ENCODE measurements around the gene TMIE.
"Not testable (repeated sequence)": the region's sequence is repeated elsewhere in the genome, so short reads cannot be mapped to it uniquely, and the experiment has no call there.

TMIE gene

DNA sequence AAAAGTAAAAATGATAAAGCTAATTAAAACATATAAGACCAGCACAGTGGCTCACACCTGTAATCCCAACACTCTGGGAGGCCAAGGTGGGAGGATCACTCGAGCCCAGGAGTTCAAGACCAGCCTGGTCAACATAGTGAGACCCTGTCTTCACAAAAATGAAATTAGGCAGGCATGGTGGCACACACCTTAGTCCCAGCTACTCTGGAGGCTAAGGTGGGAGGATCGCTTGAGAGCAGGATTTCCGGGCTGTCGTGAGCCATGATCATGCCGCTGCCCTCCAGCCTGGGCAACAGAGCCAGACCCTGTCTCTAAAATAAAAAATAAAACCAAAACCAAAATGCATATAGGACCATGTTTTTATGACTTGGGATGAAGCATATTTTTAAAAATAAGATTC is 21.3 kb downstream of the TMIE start:
- H3K27ac ChIP-seq (ENCODE audit: low read length): no peak overlapping the region

DNA sequence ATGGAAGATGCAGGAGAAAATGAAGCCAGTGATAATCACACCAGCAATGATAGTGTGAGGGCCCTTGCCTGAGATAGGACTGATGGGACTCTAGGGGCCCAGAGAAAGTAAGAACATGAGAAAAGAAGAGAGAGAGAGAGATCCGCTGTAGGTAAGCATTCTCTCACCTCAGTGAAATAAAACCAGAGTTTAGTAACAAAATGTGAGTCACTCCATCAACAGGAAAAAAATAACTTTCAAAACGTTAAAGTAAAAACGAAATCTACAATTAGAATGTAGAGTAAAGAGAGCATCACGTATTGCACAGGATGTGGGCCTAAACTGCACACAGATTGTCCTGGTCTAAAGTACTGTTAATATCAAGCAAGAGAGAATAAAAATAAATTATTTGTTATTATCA is 23.2 kb downstream of the TMIE start:
- Histone ChIP-seq H3K27me3 (ENCODE audit: control insufficient read depth, insufficient read depth, low read length) (no peaks in the 10 kb centered on the region), H3K27ac (ENCODE audit: low read length) (no peak overlapping the region), H3K4me1 (ENCODE audit: control insufficient read depth, low read depth, low read length) (peaks cover 8% of the 10 kb centered on the region), H3K9ac (ENCODE audit: low read length) (no peak overlapping the region), H3K36me3 (ENCODE audit: control insufficient read depth, low read depth, low read length) (no peaks in the 10 kb centered on the region), H3K9me3 (ENCODE audit: control insufficient read depth, low read depth, low read length) (no peaks in the 10 kb centered on the region), H3K4me3 (ENCODE audit: low read length) (no peak overlapping the region)

More for the DNA sequence above, 21.3 kb downstream of the TMIE start:
- no peak overlapping the region for H3K4me3 ChIP-seq (ENCODE audit: low read length)
- no peak overlapping the region for H3K9ac ChIP-seq (ENCODE audit: low read length)
- no peaks in the 10 kb centered on the region for H3K27me3 ChIP-seq (ENCODE audit: control insufficient read depth, insufficient read depth, low read length)
- H3K4me1 ChIP-seq (ENCODE audit: control insufficient read depth, low read depth, low read length): peaks cover 8% of the 10 kb centered on the region
- H3K36me3 ChIP-seq (ENCODE audit: control insufficient read depth, low read depth, low read length): no peaks in the 10 kb centered on the region
- no peaks in the 10 kb centered on the region for H3K9me3 ChIP-seq (ENCODE audit: control insufficient read depth, low read depth, low read length)

DNA sequence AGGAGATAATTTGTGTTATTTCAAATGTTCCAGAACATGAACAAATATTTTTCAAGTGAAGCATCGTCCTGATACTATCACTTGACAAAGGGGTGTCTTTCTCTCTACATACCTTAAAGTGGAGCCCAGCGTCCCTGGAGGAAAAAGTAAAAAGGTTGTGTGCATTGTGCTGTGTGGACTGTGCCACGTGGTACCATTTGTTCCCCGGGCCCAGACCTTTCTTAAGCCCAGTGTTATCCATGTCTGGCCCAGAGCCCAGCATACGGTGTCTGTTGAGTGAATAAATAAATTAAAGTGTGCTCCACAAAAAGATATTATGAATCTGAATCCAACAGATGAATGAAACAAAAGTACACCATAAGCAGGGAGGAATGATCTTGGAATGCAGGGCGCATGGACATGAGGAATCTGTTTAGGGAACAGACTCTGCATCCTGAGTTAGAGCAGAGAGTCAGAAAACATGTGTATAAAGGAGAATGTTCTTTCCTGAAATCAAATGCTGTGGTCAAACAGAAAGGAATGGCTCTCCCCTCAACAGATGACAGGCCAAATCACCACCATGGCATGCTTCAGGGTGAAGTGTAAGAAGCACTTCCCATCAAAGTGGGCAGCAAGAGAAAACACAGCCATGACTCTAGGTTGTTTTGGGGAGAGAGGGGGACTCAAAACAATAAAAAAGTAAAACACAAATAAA is 24.6 kb downstream of the TMIE start:
- peaks cover 8% of the 10 kb centered on the region for H3K4me1 ChIP-seq (ENCODE audit: control insufficient read depth, low read depth, low read length)
- no peaks in the 10 kb centered on the region for H3K9me3 ChIP-seq (ENCODE audit: control insufficient read depth, low read depth, low read length)
- no peaks in the 10 kb centered on the region for H3K27me3 ChIP-seq (ENCODE audit: control insufficient read depth, insufficient read depth, low read length)
- H3K36me3 ChIP-seq (ENCODE audit: control insufficient read depth, low read depth, low read length): no peaks in the 10 kb centered on the region
- no peak overlapping the region for H3K9ac ChIP-seq (ENCODE audit: low read length)
- no peak overlapping the region for H3K27ac ChIP-seq (ENCODE audit: low read length)
- H3K4me3 ChIP-seq (ENCODE audit: low read length): no peak overlapping the region

DNA sequence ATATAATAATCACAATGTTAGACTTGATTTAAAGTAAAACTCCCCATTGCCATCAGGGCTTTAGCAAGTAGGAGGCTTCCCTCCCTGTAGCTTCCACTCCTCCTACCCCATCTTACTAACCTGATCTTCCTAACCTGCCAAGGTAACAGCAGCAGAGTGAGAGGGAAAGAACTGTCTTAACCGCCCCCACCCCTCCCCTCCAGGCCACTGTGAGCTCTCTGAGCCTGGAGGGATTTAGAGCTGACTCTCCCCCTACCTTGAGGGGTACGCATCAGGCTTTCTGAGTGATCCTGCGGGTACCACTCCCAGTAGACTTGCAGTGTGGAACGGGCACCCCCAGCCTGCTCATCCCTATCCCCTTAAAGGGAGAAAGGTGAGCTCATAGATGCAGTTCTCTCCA is 27.8 kb downstream of the TMIE start:
- H3K36me3 ChIP-seq (ENCODE audit: control insufficient read depth, low read depth, low read length): no peaks in the 10 kb centered on the region
- H3K9ac ChIP-seq (ENCODE audit: low read length): no peak overlapping the region
- no peak overlapping the region for H3K4me3 ChIP-seq (ENCODE audit: low read length)
- H3K4me1 ChIP-seq (ENCODE audit: control insufficient read depth, low read depth, low read length): peaks cover 8% of the 10 kb centered on the region
- H3K9me3 ChIP-seq (ENCODE audit: control insufficient read depth, low read depth, low read length): no peaks in the 10 kb centered on the region
- no peaks in the 10 kb centered on the region for H3K27me3 ChIP-seq (ENCODE audit: control insufficient read depth, insufficient read depth, low read length)
- H3K27ac ChIP-seq (ENCODE audit: low read length): no peak overlapping the region

DNA sequence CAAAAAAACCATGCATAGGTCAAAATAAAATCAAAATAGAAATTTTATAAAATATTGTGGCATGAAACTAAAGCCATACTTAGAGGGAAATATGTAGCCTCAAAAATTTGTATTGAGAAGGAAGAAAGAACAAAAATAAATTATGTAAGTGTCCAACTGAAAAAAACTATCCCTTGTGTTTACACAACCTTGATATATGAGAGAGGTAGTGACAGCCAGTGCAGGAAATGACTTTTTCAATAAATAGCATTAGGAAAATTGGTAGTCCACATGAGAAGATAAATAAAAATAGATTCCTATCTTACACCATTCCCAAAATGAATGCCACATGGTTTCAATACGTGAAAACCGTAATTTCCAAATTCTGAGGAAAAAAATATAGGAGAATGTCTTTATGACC is 29.6 kb downstream of the TMIE start:
- Histone ChIP-seq H3K9me3 (ENCODE audit: control insufficient read depth, low read depth, low read length) (no peaks in the 10 kb centered on the region), H3K36me3 (ENCODE audit: control insufficient read depth, low read depth, low read length) (no peaks in the 10 kb centered on the region), H3K4me3 (ENCODE audit: low read length) (no peak overlapping the region), H3K27me3 (ENCODE audit: control insufficient read depth, insufficient read depth, low read length) (no peaks in the 10 kb centered on the region), H3K4me1 (ENCODE audit: control insufficient read depth, low read depth, low read length) (peaks cover 8% of the 10 kb centered on the region), H3K27ac (ENCODE audit: low read length) (no peak overlapping the region), H3K9ac (ENCODE audit: low read length) (no peak overlapping the region)

DNA sequence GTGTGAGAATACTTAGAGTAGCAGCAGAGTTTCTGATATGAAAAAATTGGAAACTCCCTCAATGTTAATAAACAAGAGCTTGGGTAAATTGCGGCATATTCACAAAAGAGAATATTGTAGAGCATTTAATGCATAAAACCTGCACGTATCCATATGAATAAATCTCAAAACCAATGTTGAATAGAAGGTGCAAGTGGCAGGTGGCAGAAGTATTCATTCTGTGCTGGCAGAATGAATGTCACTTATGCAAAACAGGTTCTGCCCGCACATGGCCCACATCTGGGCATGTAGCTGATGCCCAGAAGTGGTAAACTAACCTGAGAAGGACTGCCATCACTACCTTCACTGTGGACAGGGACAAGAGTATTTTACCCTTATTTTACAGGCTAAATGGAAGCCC is 30.6 kb downstream of the TMIE start:
- Histone ChIP-seq H3K4me3 (ENCODE audit: low read length) (no peak overlapping the region), H3K27ac (ENCODE audit: low read length) (no peak overlapping the region), H3K36me3 (ENCODE audit: control insufficient read depth, low read depth, low read length) (no peaks in the 10 kb centered on the region), H3K27me3 (ENCODE audit: control insufficient read depth, insufficient read depth, low read length) (no peaks in the 10 kb centered on the region), H3K9ac (ENCODE audit: low read length) (no peak overlapping the region), H3K4me1 (ENCODE audit: control insufficient read depth, low read depth, low read length) (peaks cover 2% of the 10 kb centered on the region), H3K9me3 (ENCODE audit: control insufficient read depth, low read depth, low read length) (no peaks in the 10 kb centered on the region)

DNA sequence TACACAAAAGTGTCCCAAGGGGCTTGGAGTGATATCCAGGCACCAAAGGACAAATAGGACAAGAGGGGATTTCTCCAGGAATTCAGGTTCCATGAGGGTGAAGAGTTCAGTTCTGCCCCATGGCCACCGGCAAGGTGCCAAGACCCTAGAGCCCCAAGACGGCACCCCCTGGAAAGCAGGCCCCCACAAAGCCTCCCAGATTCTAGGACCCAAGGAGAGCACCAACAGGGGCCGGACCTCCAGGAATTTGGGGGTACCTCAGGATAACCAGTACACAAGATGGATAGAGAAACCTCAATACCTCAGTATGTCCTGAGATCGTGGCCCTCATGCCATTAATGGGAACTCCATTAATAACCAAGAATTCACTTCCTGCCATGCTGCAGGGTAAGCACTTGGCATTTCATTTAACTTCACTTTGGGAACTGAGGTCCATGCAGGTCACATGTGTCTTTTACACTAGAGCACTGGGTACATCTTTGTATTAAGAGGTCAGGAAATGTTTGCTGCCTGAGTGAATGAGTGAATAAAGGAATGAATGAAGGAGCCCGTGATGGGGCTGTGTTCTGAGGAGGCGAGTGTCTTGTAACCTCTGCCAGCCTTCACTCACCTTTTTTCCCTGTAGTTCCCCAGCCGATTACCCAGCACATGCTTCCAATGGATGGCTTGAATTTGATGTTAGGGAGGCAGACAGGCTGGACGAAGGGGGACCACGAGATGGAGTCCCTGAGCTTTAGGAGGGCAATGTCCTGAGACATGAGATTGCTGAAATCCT is 32.0 kb downstream of the TMIE start:
- no peaks in the 10 kb centered on the region for H3K27me3 ChIP-seq (ENCODE audit: control insufficient read depth, insufficient read depth, low read length)
- H3K4me1 ChIP-seq (ENCODE audit: control insufficient read depth, low read depth, low read length): no peaks in the 10 kb centered on the region
- no peak overlapping the region for H3K27ac ChIP-seq (ENCODE audit: low read length)
- H3K4me3 ChIP-seq (ENCODE audit: low read length): no peak overlapping the region
- H3K9me3 ChIP-seq (ENCODE audit: control insufficient read depth, low read depth, low read length): no peaks in the 10 kb centered on the region
- no peak overlapping the region for H3K9ac ChIP-seq (ENCODE audit: low read length)
- no peaks in the 10 kb centered on the region for H3K36me3 ChIP-seq (ENCODE audit: control insufficient read depth, low read depth, low read length)

DNA sequence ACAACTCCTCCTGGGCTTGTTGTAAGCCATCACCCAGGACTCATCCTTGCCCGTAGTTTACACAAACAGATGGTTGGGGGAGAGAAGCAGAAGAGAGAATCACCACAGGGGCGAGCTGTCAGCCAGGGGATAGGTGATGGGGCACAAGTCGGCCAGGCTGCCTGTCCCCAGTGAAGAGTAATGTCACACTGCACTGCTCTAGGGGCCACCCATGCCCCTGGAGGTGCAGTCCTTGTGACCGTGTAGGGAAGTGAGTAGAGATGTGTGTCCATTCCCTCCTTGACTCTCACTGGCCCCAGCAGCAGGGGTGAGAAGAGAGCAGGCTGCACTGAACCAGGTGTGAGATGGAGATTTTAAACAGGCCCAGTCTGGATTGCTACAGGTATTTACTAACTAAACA is 33.6 kb downstream of the TMIE start:
- Histone ChIP-seq H3K4me3 (ENCODE audit: low read length) (no peak overlapping the region), H3K9ac (ENCODE audit: low read length) (no peak overlapping the region), H3K27ac (ENCODE audit: low read length) (no peak overlapping the region), H3K27me3 (ENCODE audit: control insufficient read depth, insufficient read depth, low read length) (no peaks in the 10 kb centered on the region), H3K4me1 (ENCODE audit: control insufficient read depth, low read depth, low read length) (no peaks in the 10 kb centered on the region), H3K36me3 (ENCODE audit: control insufficient read depth, low read depth, low read length) (no peaks in the 10 kb centered on the region), H3K9me3 (ENCODE audit: control insufficient read depth, low read depth, low read length) (no peaks in the 10 kb centered on the region)

DNA sequence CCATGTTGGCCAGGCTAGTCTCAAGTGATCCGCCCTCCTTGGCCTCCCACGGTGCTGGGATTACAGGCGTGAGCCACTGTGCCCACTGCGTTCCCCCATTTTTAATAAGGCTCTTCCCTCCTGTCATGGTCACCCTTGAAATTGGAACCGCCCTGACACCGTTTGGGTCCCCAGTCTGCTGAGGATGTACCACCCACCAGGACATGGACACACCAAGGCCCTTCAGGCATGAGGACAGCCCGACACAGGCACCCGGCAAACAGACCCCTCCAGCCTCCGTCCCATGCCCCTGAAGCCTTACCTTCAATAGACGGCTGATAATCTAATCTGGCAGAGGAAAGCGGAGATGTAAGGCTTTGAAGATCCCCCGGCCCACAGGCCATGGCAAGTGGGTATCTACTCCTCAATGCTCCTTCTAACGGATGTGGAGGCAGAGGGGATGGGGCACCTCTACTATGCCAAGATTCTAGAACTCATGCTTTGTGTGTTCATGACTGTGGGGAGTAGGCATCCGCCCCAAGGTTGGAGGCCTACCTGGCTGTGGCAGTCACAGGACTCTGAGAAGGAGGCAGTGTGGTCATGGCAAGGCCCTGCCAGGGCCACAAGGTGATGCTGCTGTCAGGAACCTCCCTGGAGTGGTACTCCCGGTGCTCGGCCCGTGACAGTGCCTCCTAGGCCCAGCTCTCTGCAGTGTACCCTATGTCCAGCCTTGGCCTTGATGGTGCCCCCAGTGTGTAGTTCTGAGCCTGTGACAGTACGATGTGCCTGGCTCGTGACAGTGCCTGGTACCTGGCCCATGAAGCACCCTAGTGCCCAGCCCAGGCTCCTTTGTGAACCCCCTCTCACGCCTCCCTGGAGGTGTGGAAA is 35.0 kb downstream of the TMIE start:
- no peaks in the 10 kb centered on the region for H3K4me1 ChIP-seq (ENCODE audit: control insufficient read depth, low read depth, low read length)
- H3K4me3 ChIP-seq (ENCODE audit: low read length): no peak overlapping the region
- H3K27ac ChIP-seq (ENCODE audit: low read length): no peak overlapping the region
- no peak overlapping the region for H3K9ac ChIP-seq (ENCODE audit: low read length)
- no peaks in the 10 kb centered on the region for H3K9me3 ChIP-seq (ENCODE audit: control insufficient read depth, low read depth, low read length)
- H3K27me3 ChIP-seq (ENCODE audit: control insufficient read depth, insufficient read depth, low read length): no peaks in the 10 kb centered on the region
- H3K36me3 ChIP-seq (ENCODE audit: control insufficient read depth, low read depth, low read length): no peaks in the 10 kb centered on the region

DNA sequence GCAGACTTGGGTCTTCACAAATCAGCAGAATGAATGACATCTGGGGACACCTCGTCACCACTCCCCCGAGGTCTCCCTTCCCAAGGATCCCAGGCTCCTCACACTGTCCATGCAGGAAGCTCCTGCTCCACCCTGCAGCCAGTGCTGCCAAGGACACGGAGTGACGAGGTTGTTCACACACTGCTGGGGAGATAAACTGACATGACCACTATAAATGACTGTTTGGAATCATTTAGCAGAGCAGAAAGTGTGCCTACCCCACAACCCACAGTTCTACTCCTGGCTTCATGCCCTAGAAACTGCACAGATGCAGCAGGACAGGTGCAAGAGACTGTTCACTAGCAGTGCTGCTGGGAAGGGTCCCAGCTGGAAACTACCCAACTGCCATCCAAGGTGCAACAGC is 36.1 kb downstream of the TMIE start:
- Histone ChIP-seq H3K9me3 (ENCODE audit: control insufficient read depth, low read depth, low read length) (no peaks in the 10 kb centered on the region), H3K9ac (ENCODE audit: low read length) (no peak overlapping the region), H3K36me3 (ENCODE audit: control insufficient read depth, low read depth, low read length) (no peaks in the 10 kb centered on the region), H3K4me1 (ENCODE audit: control insufficient read depth, low read depth, low read length) (no peaks in the 10 kb centered on the region), H3K27ac (ENCODE audit: low read length) (no peak overlapping the region), H3K4me3 (ENCODE audit: low read length) (no peak overlapping the region), H3K27me3 (ENCODE audit: control insufficient read depth, insufficient read depth, low read length) (no peaks in the 10 kb centered on the region)

DNA sequence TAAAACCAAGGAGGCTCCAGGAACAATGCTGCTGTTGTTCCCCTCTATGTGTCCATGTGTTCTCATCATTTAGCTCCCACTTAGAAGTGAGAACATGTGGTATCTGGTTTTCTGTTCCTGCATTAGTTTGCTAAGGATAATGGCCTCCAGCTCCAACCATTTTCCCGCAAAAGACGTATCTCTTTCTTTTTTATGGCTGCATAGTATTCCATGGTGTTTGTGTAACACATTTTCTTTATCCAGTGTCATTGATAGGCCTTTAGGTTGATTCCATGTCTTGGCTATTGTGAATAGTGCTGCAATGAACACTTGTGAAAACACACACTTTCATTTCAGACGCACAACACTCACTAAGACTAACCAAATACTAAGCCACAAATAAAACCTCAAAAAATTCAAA is 38.4 kb downstream of the TMIE start:
- H3K4me1 ChIP-seq (ENCODE audit: control insufficient read depth, low read depth, low read length); H3K27me3 ChIP-seq (ENCODE audit: control insufficient read depth, insufficient read depth, low read length); H3K27ac ChIP-seq (ENCODE audit: low read length); H3K4me3 ChIP-seq (ENCODE audit: low read length); H3K9me3 ChIP-seq (ENCODE audit: control insufficient read depth, low read depth, low read length); H3K9ac ChIP-seq (ENCODE audit: low read length); H3K36me3 ChIP-seq (ENCODE audit: control insufficient read depth, low read depth, low read length): not testable (repeated sequence)
